ENCODE data around the gene ZDHHC14.
A peak's percentile ranks its signal among the peaks of the same experiment; 100 is the strongest.

The ZDHHC14 gene

DNA sequence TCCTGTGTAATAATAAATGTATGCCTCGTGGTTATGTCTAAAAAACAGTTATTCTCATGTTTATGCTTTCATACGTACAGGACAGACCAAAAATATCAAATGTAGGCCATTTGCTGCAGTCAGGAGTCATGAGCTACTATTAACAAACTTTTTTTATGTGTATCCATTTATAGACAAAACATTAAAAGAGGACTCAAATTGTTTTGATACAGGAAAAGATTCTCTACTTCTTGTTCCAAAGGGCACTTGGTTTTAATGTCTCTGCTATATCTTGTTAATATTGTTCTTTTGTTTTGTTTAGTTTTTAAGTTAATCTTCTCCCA, 155.2 kb downstream of the ZDHHC14 start:
- Histone ChIP-seq H3K27me3 (ENCODE audit: insufficient read depth, low read depth) (no peaks in the 10 kb centered on the region), H3K4me1 (ENCODE audit: low read depth, poor library complexity, severe bottlenecking) (peaks cover 10% of the 10 kb centered on the region), H3K27ac (no peak overlapping the region), H3K4me3 (IDR thresholded peaks at IDR 0.05; ENCODE audit: insufficient read depth, low read depth, low read length) (no peak overlapping the region), H3K36me3 (ENCODE audit: insufficient read depth) (no peaks in the 10 kb centered on the region), H2AFZ (ENCODE audit: low read depth) (no peak overlapping the region), H3K79me2 (ENCODE audit: insufficient read depth, low read depth) (no peaks in the 10 kb centered on the region), H4K20me1 (ENCODE audit: insufficient read depth) (no peaks in the 10 kb centered on the region), H3K9ac (no peak overlapping the region), H3K4me2 (0 out of 2 replicates have a peak overlapping the region, but pooled peaks have one; percentile 3)
- TF ChIP-seq, protein P1, sequence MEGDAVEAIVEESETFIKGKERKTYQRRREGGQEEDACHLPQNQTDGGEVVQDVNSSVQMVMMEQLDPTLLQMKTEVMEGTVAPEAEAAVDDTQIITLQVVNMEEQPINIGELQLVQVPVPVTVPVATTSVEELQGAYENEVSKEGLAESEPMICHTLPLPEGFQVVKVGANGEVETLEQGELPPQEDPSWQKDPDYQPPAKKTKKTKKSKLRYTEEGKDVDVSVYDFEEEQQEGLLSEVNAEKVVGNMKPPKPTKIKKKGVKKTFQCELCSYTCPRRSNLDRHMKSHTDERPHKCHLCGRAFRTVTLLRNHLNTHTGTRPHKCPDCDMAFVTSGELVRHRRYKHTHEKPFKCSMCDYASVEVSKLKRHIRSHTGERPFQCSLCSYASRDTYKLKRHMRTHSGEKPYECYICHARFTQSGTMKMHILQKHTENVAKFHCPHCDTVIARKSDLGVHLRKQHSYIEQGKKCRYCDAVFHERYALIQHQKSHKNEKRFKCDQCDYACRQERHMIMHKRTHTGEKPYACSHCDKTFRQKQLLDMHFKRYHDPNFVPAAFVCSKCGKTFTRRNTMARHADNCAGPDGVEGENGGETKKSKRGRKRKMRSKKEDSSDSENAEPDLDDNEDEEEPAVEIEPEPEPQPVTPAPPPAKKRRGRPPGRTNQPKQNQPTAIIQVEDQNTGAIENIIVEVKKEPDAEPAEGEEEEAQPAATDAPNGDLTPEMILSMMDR (conservative IDR thresholded peaks at IDR 0.05; ENCODE audit: low read depth, low read length), result no peak

DNA sequence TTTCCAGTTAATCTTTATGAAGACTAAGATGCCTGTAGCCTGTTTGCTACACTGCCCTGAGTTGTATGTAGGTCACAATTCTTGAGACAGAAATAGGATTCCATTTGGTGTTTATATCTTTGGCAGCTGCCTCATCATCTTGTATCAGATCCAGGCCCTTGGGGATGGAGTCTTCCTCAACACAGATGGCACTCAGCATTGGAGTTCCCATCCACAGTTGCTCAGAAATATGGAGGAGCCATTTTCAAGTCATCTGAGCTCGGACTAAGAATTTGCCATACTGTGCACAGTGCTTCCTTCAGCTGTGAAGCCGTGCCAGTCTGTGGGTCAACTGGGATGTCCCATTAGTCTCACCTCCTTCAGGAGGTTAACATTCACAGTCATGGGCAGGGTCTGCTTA, 156.6 kb downstream of the ZDHHC14 start:
- Histone ChIP-seq H3K9ac (no peak overlapping the region), H2AFZ (ENCODE audit: low read depth) (no peak overlapping the region), H3K4me1 (ENCODE audit: low read depth, poor library complexity, severe bottlenecking) (peaks cover 10% of the 10 kb centered on the region), H4K20me1 (ENCODE audit: insufficient read depth) (no peaks in the 10 kb centered on the region), H3K27me3 (ENCODE audit: insufficient read depth, low read depth) (no peaks in the 10 kb centered on the region), H3K79me2 (ENCODE audit: insufficient read depth, low read depth) (no peaks in the 10 kb centered on the region), H3K36me3 (ENCODE audit: insufficient read depth) (no peaks in the 10 kb centered on the region), H3K4me2 (no peak overlapping the region), H3K4me3 (IDR thresholded peaks at IDR 0.05; ENCODE audit: insufficient read depth, low read depth, low read length) (no peak overlapping the region), H3K27ac (no peak overlapping the region)
- TF ChIP-seq, protein P1 (conservative IDR thresholded peaks at IDR 0.05; ENCODE audit: low read depth, low read length), result no peak

DNA sequence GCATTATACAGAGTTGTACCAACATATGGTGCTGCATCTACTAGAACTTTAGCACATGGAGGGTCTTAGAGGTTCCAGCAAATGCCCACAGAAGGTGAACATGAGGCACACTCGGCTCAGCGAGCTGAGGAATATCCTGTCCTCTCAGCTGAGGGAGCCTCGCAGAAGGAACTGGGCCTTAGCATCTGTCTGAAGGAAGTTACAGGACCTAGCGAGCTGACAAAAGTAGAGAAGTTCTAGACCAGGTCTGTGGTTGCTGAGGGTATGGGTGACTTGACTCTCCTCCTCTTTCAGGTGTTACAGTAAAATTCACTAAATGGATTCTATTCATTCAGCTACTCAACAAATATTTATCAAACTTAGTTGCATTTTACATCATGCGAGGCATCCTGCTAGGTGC, 157.2 kb downstream of the ZDHHC14 start:
- no peak overlapping the region for H3K4me3 ChIP-seq (IDR thresholded peaks at IDR 0.05; ENCODE audit: insufficient read depth, low read depth, low read length)
- no peaks in the 10 kb centered on the region for H3K27me3 ChIP-seq (ENCODE audit: insufficient read depth, low read depth)
- H3K4me1 ChIP-seq (ENCODE audit: low read depth, poor library complexity, severe bottlenecking), result peaks cover 10% of the 10 kb centered on the region
- H3K4me2 ChIP-seq, result no peak overlapping the region
- H3K27ac ChIP-seq, result no peak overlapping the region
- no peak overlapping the region for H2AFZ ChIP-seq (ENCODE audit: low read depth)
- H3K79me2 ChIP-seq (ENCODE audit: insufficient read depth, low read depth), result no peaks in the 10 kb centered on the region
- H3K36me3 ChIP-seq (ENCODE audit: insufficient read depth), result no peaks in the 10 kb centered on the region
- H4K20me1 ChIP-seq (ENCODE audit: insufficient read depth), result no peaks in the 10 kb centered on the region
- TF ChIP-seq, protein P1 (conservative IDR thresholded peaks at IDR 0.05; ENCODE audit: low read depth, low read length), result no peak
- H3K9ac ChIP-seq, result no peak overlapping the region

DNA sequence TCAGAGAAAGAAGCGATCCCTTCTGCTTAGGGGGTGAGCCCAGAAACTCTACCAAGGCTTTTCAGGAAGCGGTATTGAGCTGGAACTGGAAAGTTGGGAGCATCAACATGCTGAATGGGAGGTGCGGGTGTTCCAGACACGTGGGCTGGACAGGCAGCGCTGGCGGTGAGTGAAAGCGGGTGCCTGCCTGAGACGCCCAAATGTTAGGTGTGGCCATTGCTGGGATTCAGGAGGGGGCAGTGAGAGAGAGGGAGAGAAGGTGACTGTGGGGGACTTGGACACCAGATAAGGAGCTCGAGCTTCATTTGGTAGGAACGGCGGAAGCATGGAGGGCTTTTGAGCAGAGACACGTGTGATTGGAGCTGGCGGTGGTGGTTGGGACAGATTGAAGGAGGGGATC, 157.7 kb downstream of the ZDHHC14 start:
- H3K27ac ChIP-seq, result no peak overlapping the region
- H4K20me1 ChIP-seq (ENCODE audit: insufficient read depth), result no peaks in the 10 kb centered on the region
- TF ChIP-seq, protein P1 (conservative IDR thresholded peaks at IDR 0.05; ENCODE audit: low read depth, low read length), result no peak
- H3K9ac ChIP-seq, result no peak overlapping the region
- H2AFZ ChIP-seq (ENCODE audit: low read depth), result no peak overlapping the region
- no peak overlapping the region for H3K4me3 ChIP-seq (IDR thresholded peaks at IDR 0.05; ENCODE audit: insufficient read depth, low read depth, low read length)
- no peaks in the 10 kb centered on the region for H3K27me3 ChIP-seq (ENCODE audit: insufficient read depth, low read depth)
- no peak overlapping the region for H3K4me2 ChIP-seq
- peaks cover 10% of the 10 kb centered on the region for H3K4me1 ChIP-seq (ENCODE audit: low read depth, poor library complexity, severe bottlenecking)
- no peaks in the 10 kb centered on the region for H3K79me2 ChIP-seq (ENCODE audit: insufficient read depth, low read depth)
- no peaks in the 10 kb centered on the region for H3K36me3 ChIP-seq (ENCODE audit: insufficient read depth)

DNA sequence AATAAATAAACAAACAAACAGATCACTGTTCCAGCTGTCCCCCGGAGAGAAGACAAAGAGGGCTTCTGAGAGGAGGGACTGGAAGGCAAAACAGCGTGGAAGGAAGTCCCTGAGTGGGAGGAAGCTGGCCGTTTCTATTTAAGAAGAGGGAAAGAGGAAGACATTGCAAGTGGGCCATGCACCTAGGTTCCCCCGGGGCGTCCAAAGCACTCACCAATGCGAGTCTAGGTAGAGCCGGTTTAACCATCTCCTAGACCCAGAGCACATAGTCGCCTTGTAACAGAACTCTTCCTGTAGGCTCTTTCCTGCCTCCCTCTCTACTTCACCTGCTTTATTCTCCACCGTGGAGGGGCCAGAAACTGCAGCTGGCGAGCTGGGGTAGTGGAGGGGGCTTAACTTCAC, 158.4 kb downstream of the ZDHHC14 start:
- Histone ChIP-seq H3K27ac (no peak overlapping the region), H2AFZ (ENCODE audit: low read depth) (no peak overlapping the region), H3K4me1 (ENCODE audit: low read depth, poor library complexity, severe bottlenecking) (peaks cover 10% of the 10 kb centered on the region), H4K20me1 (ENCODE audit: insufficient read depth) (no peaks in the 10 kb centered on the region), H3K4me3 (IDR thresholded peaks at IDR 0.05; ENCODE audit: insufficient read depth, low read depth, low read length) (no peak overlapping the region), H3K27me3 (ENCODE audit: insufficient read depth, low read depth) (no peaks in the 10 kb centered on the region), H3K79me2 (ENCODE audit: insufficient read depth, low read depth) (no peaks in the 10 kb centered on the region), H3K4me2 (no peak overlapping the region), H3K36me3 (ENCODE audit: insufficient read depth) (no peaks in the 10 kb centered on the region), H3K9ac (no peak overlapping the region)
- TF ChIP-seq, protein P1 (conservative IDR thresholded peaks at IDR 0.05; ENCODE audit: low read depth, low read length), result no peak
